ENCODE data around the gene HBQ1. TPM values are rescaled to one million over a fixed set of nuclear protein-coding genes. Genes with fewer than 3 reads are reported as not detected.

HBQ1 gene
- total and polyA plus RNA-seq, 2 of the 4 experiments (the other 2 are of a cell fraction): 0.92 TPM; not detected in 1

Small RNA genes within 50 kb of the gene (microRNA-seq; reads per million reads assigned to microRNA genes)
- gene RF00019 (ENCODE audit: insufficient read depth, insufficient read length): not detected

Small RNA genes within 50 kb of the gene (small RNA-seq; reads per million reads assigned to genes)
- gene RF00019: 0 reads per million in 5 experiments

Other genes with a start within 250 kb of the HBQ1 start
- 9.0 and 10.6 TPM in 2 replicates for gene POLR3K, start 126.9 kb upstream of the HBQ1 start, total RNA-seq (2012; rRNA removed)
- 39.1 and 39.5 TPM in 2 replicates for gene POLR3K, start 126.9 kb upstream of the HBQ1 start, polyA plus RNA-seq (2012; rRNA removed)
- gene SNRNP25, start 126.6 kb upstream of the HBQ1 start, total RNA-seq (2012; rRNA removed): 63.3 and 88.0 TPM in 2 replicates
- gene SNRNP25, start 126.6 kb upstream of the HBQ1 start, polyA plus RNA-seq (2012; rRNA removed): 67.2 and 73.7 TPM in 2 replicates
- gene RHBDF1, start 107.8 kb upstream of the HBQ1 start, total RNA-seq (2012; rRNA removed): 11.1 and 13.8 TPM in 2 replicates
- gene RHBDF1, start 107.8 kb upstream of the HBQ1 start, polyA plus RNA-seq (2012; rRNA removed): 86.6 and 92.3 TPM in 2 replicates
- gene MPG, start 102.2 kb upstream of the HBQ1 start, total RNA-seq (2012; rRNA removed): 66.7 and 74.2 TPM in 2 replicates
- 135 and 155 TPM in 2 replicates for gene MPG, start 102.2 kb upstream of the HBQ1 start, polyA plus RNA-seq (2012; rRNA removed)
- gene NPRL3, start 41.8 kb upstream of the HBQ1 start, total RNA-seq (2012; rRNA removed): 3.9 and 5.7 TPM in 2 replicates
- gene NPRL3, start 41.8 kb upstream of the HBQ1 start, polyA plus RNA-seq (2012; rRNA removed): 42.4 and 44.0 TPM in 2 replicates
- gene HBZ, start 27.8 kb upstream of the HBQ1 start, total RNA-seq (2012; rRNA removed): not detected in 2 replicates
- gene HBZ, start 27.8 kb upstream of the HBQ1 start, polyA plus RNA-seq (2012; rRNA removed): not detected in 2 replicates
- gene HBM, start 14.5 kb upstream of the HBQ1 start, total RNA-seq (2012; rRNA removed): not detected in 2 replicates
- gene HBM, start 14.5 kb upstream of the HBQ1 start, polyA plus RNA-seq (2012; rRNA removed): not detected in 2 replicates
- gene HBA2, start 7.6 kb upstream of the HBQ1 start, total RNA-seq (2012; rRNA removed): not detected in 2 replicates
- not detected in 2 replicates for gene HBA2, start 7.6 kb upstream of the HBQ1 start, polyA plus RNA-seq (2012; rRNA removed)
- gene HBA1, start 3.8 kb upstream of the HBQ1 start, total RNA-seq (2012; rRNA removed): not detected in 2 replicates
- 0.21 TPM in 1 of 2 replicates, not detected in the other for gene HBA1, start 3.8 kb upstream of the HBQ1 start, polyA plus RNA-seq (2012; rRNA removed)
- gene LUC7L, start 49.0 kb downstream of the HBQ1 start, total RNA-seq (2012; rRNA removed): 21.5 and 33.3 TPM in 2 replicates
- 52.8 and 55.6 TPM in 2 replicates for gene LUC7L, start 49.0 kb downstream of the HBQ1 start, polyA plus RNA-seq (2012; rRNA removed)
- 27.5 and 30.3 TPM in 2 replicates for gene FAM234A, start 54.4 kb downstream of the HBQ1 start, total RNA-seq (2012; rRNA removed)
- 60.5 and 64.2 TPM in 2 replicates for gene FAM234A, start 54.4 kb downstream of the HBQ1 start, polyA plus RNA-seq (2012; rRNA removed)
- gene RGS11, start 95.5 kb downstream of the HBQ1 start, total RNA-seq (2012; rRNA removed): under 0.01 TPM in 2 replicates
- 0.48 and 0.49 TPM in 2 replicates for gene RGS11, start 95.5 kb downstream of the HBQ1 start, polyA plus RNA-seq (2012; rRNA removed)
- 0.36 TPM in 1 of 2 replicates, not detected in the other for gene ARHGDIG, start 100.1 kb downstream of the HBQ1 start, total RNA-seq (2012; rRNA removed)
- 0.16 and 0.24 TPM in 2 replicates for gene ARHGDIG, start 100.1 kb downstream of the HBQ1 start, polyA plus RNA-seq (2012; rRNA removed)
- 0.28 TPM in 1 of 2 replicates, not detected in the other for gene PDIA2, start 102.7 kb downstream of the HBQ1 start, total RNA-seq (2012; rRNA removed)
- gene PDIA2, start 102.7 kb downstream of the HBQ1 start, polyA plus RNA-seq (2012; rRNA removed): 0.17 and 0.32 TPM in 2 replicates
- 10.9 and 11.9 TPM in 2 replicates for gene AXIN1, start 172.3 kb downstream of the HBQ1 start, total RNA-seq (2012; rRNA removed)
- gene AXIN1, start 172.3 kb downstream of the HBQ1 start, polyA plus RNA-seq (2012; rRNA removed): 14.2 and 15.1 TPM in 2 replicates
- gene MRPL28, start 190.1 kb downstream of the HBQ1 start, total RNA-seq (2012; rRNA removed): 104 and 106 TPM in 2 replicates
- 181 and 255 TPM in 2 replicates for gene MRPL28, start 190.1 kb downstream of the HBQ1 start, polyA plus RNA-seq (2012; rRNA removed)
- 49.1 and 56.1 TPM in 2 replicates for gene PGAP6, start 201.5 kb downstream of the HBQ1 start, total RNA-seq (2012; rRNA removed)
- gene PGAP6, start 201.5 kb downstream of the HBQ1 start, polyA plus RNA-seq (2012; rRNA removed): 124 and 125 TPM in 2 replicates
- gene NME4, start 216.7 kb downstream of the HBQ1 start, total RNA-seq (2012; rRNA removed): 123 and 124 TPM in 2 replicates
- gene NME4, start 216.7 kb downstream of the HBQ1 start, polyA plus RNA-seq (2012; rRNA removed): 288 and 406 TPM in 2 replicates
- 3.9 TPM in 2 replicates for gene DECR2, start 221.4 kb downstream of the HBQ1 start, total RNA-seq (2012; rRNA removed)
- 26.7 and 29.6 TPM in 2 replicates for gene DECR2, start 221.4 kb downstream of the HBQ1 start, polyA plus RNA-seq (2012; rRNA removed)
- 7.5 TPM in 2 replicates for gene RAB11FIP3, start 245.2 kb downstream of the HBQ1 start, total RNA-seq (2012; rRNA removed)
- gene RAB11FIP3, start 245.2 kb downstream of the HBQ1 start, polyA plus RNA-seq (2012; rRNA removed): 19.9 and 22.5 TPM in 2 replicates

Data from IMR-90 (cell line).